Lower leg skin (tissue), 3 donors: ENCODE data around the gene PLCB1.

Experiments
- CTCF ChIP-seq, 3 donors: fragments of 450-650 bp; IDR thresholded peaks; one replicate each; pipeline ENCODE4 v1.5.1; 2016; ENCODE audit warnings: antibody characterized with exemption in 3 of 3, mild to moderate bottlenecking in 3 of 3, moderate library complexity in 2 of 3
- POLR2A ChIP-seq, 2 donors: fragments of 450-650 bp; IDR thresholded peaks; one replicate each; pipeline ENCODE4 v1.6.1; 2016 to 2017; ENCODE audit warnings: antibody characterized with exemption in 2 of 2, mild to moderate bottlenecking in 1 of 2, moderate library complexity in 1 of 2

- TF ChIP-seq CTCF (IDR thresholded peaks at IDR 0.05) (no peak), POLR2A (IDR thresholded peaks at IDR 0.05) (no peak)
Observed at GRCh38 chr20:8361006-8361652, 229.1 kb downstream of the PLCB1 start.
